Suprapubic skin (tissue), 3 donors: ENCODE measurements around the gene PTPRN2.

ENCODE experiments used
- POLR2A ChIP-seq, 2 donors: fragments of 450-650 bp; IDR thresholded peaks; one replicate each; pipeline ENCODE4 v1.6.1; 2017; ENCODE audit warnings: antibody characterized with exemption in 2 of 2, mild to moderate bottlenecking in 2 of 2, moderate library complexity in 2 of 2
- TF ChIP-seq, protein P1 (sequence below), 2 donors: fragments of 200-600 bp in 1 of 2; fragments of 450-650 bp in 1 of 2; sonication (generic) in 1 of 2; IDR thresholded peaks; one replicate each; pipeline ENCODE4 v1.5.1; 2016 to 2019; ENCODE audit warnings: antibody characterized with exemption in 2 of 2, mild to moderate bottlenecking in 1 of 2, moderate library complexity in 1 of 2

DNA sequence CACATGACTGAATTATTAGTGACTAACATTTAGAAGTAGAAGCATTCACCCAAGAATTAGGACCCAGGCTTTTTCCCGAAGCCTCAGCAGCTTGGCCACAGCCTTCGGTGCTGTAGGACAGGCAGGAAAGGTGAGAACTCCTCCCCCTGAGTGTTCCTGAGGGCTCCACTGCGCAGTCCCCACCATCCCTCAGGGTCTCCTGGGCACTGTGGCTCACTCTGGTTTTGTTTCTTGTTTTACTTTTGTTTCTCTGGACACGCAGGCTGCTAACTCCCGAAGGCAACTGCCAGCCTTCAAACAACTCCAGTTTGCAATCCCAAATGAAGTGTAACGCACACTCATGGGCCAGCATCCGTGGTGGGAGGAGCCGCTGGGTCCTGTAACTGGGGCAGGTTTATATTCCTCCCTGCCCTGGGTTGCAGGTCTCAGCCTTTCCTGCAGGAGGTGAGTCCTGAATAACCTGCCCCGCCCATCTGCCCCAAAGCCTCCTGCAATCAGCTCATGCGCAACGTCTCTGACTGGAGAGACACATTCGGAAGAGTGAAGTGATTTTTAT is 492.9 kb downstream of the PTPRN2 start:
- TF ChIP-seq, protein P1, sequence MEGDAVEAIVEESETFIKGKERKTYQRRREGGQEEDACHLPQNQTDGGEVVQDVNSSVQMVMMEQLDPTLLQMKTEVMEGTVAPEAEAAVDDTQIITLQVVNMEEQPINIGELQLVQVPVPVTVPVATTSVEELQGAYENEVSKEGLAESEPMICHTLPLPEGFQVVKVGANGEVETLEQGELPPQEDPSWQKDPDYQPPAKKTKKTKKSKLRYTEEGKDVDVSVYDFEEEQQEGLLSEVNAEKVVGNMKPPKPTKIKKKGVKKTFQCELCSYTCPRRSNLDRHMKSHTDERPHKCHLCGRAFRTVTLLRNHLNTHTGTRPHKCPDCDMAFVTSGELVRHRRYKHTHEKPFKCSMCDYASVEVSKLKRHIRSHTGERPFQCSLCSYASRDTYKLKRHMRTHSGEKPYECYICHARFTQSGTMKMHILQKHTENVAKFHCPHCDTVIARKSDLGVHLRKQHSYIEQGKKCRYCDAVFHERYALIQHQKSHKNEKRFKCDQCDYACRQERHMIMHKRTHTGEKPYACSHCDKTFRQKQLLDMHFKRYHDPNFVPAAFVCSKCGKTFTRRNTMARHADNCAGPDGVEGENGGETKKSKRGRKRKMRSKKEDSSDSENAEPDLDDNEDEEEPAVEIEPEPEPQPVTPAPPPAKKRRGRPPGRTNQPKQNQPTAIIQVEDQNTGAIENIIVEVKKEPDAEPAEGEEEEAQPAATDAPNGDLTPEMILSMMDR (IDR thresholded peaks at IDR 0.05), result no peak
- TF ChIP-seq POLR2A (IDR thresholded peaks at IDR 0.05), result no peak
